Natural killer cell (primary cell): ENCODE data around the gene PHOX2B. TPM values are rescaled to one million over a fixed set of nuclear protein-coding genes. Genes with fewer than 3 reads are reported as not detected.

ENCODE experiments used
- ATAC-seq, 3 donors: fragments of 150-1000 bp in 2 of 3; fragments of 200-7000 bp in 1 of 3; cut with Tn5 transposase; 1 replicate in 1 of 3; 2 replicates in 2 of 3; pipeline ENCODE4 v1.10.0; 2021; ENCODE audit warnings: mild to moderate bottlenecking in 2 of 3, moderate library complexity in 2 of 3
- DNase-seq, 2 donors: peaks; one replicate each; pipeline versions ENCODE4 v3.0.0 to v3.0.0-alpha.2; 2013 to 2021; ENCODE audit warnings: mixed read lengths in 1 of 2
- H3K27ac ChIP-seq: one replicate; pipeline ENCODE4 v1.5.1; 2013; ENCODE audit warnings: mild to moderate bottlenecking, low read length
- H3K27me3 ChIP-seq: one replicate; pipeline ENCODE4 v1.6.1; 2013; ENCODE audit warnings: low read length; ENCODE audit not compliant: control insufficient read depth, insufficient read depth
- H3K36me3 ChIP-seq: one replicate; pipeline ENCODE4 v1.6.1; 2013; ENCODE audit warnings: low read length; ENCODE audit not compliant: control insufficient read depth, insufficient read depth
- H3K4me1 ChIP-seq: one replicate; pipeline ENCODE4 v1.6.1; 2013; ENCODE audit warnings: low read length; ENCODE audit not compliant: control insufficient read depth, insufficient read depth
- H3K4me3 ChIP-seq: one replicate; pipeline ENCODE4 v1.5.1; 2013; ENCODE audit warnings: low read length
- H3K9me3 ChIP-seq: one replicate; pipeline ENCODE4 v1.6.1; 2013; ENCODE audit warnings: low read length; ENCODE audit not compliant: control insufficient read depth, insufficient read depth
- H3K27ac Mint-ChIP-seq, 2 donors: one replicate each; pipeline ENCODE4 v1.8.0; 2022; ENCODE audit warnings: mild to moderate bottlenecking in 2 of 2, mixed read lengths in 2 of 2, moderate library complexity in 1 of 2
- H3K27me3 Mint-ChIP-seq, 2 donors: one replicate each; pipeline ENCODE4 v1.8.0; 2022; ENCODE audit warnings: low read depth in 2 of 2, mixed read lengths in 2 of 2
- H3K36me3 Mint-ChIP-seq: one replicate; pipeline ENCODE4 v1.8.0; 2022; ENCODE audit warnings: mixed read lengths
- H3K4me1 Mint-ChIP-seq, 2 donors: one replicate each; pipeline ENCODE4 v1.8.0; 2022; ENCODE audit warnings: mixed read lengths in 2 of 2
- H3K4me3 Mint-ChIP-seq: one replicate; pipeline ENCODE4 v1.8.0; 2022; ENCODE audit warnings: mild to moderate bottlenecking, moderate library complexity, mixed read lengths
- H3K9me3 Mint-ChIP-seq, 2 donors: one replicate each; pipeline ENCODE4 v1.8.0; 2022; ENCODE audit warnings: mixed read lengths in 2 of 2
- CTCF ChIP-seq: fragments of 200-600 bp; IDR thresholded peaks from one replicate; pipeline ENCODE4 v1.8.0; 2022; ENCODE audit warnings: antibody characterized with exemption
- WGBS: methylation state at CpG from one replicate; pipeline ENCODE4 v1.1.7; 2013; ENCODE audit warnings: missing lambda C conversion rate; ENCODE audit not compliant: insufficient coverage; 5-methylcytosine and 5-hydroxymethylcytosine counted together
- intact Hi-C: fragments of 100-400 bp; cut with micrococcal nuclease; formaldehyde crosslinking; loops from one replicate; pipeline ENCODE4 v1.14.2; 2022
- total RNA-seq, 4 donors: library from RNA; stranded (reverse); fragments of 120-200 nt in 1 of 4; gene quantifications; one replicate each; pipeline versions ENCODE4 v1.2.3 to v1.2.4, GENCODE V29; 2013 to 2022

The PHOX2B gene
- total RNA-seq, 3 donors from 2014 or later (not counting 1 experiment from before 2014, with no cell fraction given): not detected

GRCh38 chr4:41763729-41764128, 15.2 kb upstream of the PHOX2B start:
- Histone ChIP-seq H3K27ac (no peak overlapping the region), H3K4me3 (no peak overlapping the region), H3K27me3 (no peaks in the 10 kb centered on the region), H3K4me1 (no peaks in the 10 kb centered on the region), H3K9me3 (no peaks in the 10 kb centered on the region), H3K36me3 (no peaks in the 10 kb centered on the region)
- H3K27me3 Mint-ChIP-seq: peaks cover 5 to 17% of the 10 kb centered on the region in 2 donors
- H3K27ac Mint-ChIP-seq: no peak overlapping the region
- H3K4me1 Mint-ChIP-seq: no peaks in the 10 kb centered on the region
- TF ChIP-seq CTCF: no peak
- intact Hi-C loops: no loop called here
- 55% methylated on average over 2 of the region's 2 CpGs for WGBS
- ATAC-seq (no peak), DNase-seq (no peak)
- H3K9me3 Mint-ChIP-seq: peaks cover 0 to 10% of the 10 kb centered on the region in 2 donors
- no peaks in the 10 kb centered on the region for H3K36me3 Mint-ChIP-seq
- H3K4me3 Mint-ChIP-seq: no peak overlapping the region

GRCh38 chr4:41758884-41759283, 10.4 kb upstream of the PHOX2B start:
- no peak overlapping the region for H3K27ac Mint-ChIP-seq
- ATAC-seq (no peak), DNase-seq (no peak)
- no peak overlapping the region for H3K4me3 ChIP-seq
- no peaks in the 10 kb centered on the region for H3K4me1 Mint-ChIP-seq
- H3K9me3 ChIP-seq: no peaks in the 10 kb centered on the region
- H3K4me1 ChIP-seq: no peaks in the 10 kb centered on the region
- H3K36me3 ChIP-seq: no peaks in the 10 kb centered on the region
- H3K27me3 Mint-ChIP-seq: peaks cover 18 to 36% of the 10 kb centered on the region in 2 donors
- H3K27me3 ChIP-seq: no peaks in the 10 kb centered on the region
- no peak overlapping the region for H3K27ac ChIP-seq
- H3K4me3 Mint-ChIP-seq: no peak overlapping the region
- peaks cover 0 to 12% of the 10 kb centered on the region in 2 donors for H3K9me3 Mint-ChIP-seq
- no peak for TF ChIP-seq CTCF
- intact Hi-C loops: no loop called here
- no peaks in the 10 kb centered on the region for H3K36me3 Mint-ChIP-seq

- H3K4me1 ChIP-seq: no peaks in the 10 kb centered on the region
- Mint-ChIP-seq H3K27me3 (peaks cover 26 to 36% of the 10 kb centered on the region in 2 donors), H3K4me3 (no peak overlapping the region), H3K9me3 (peaks cover 0 to 7% of the 10 kb centered on the region in 2 donors), H3K4me1 (no peaks in the 10 kb centered on the region), H3K36me3 (no peaks in the 10 kb centered on the region), H3K27ac (no peak overlapping the region)
- no peaks in the 10 kb centered on the region for H3K36me3 ChIP-seq
- WGBS: 22% methylated on average over 2 of the region's 3 CpGs
- H3K27me3 ChIP-seq: no peaks in the 10 kb centered on the region
- no peak overlapping the region for H3K27ac ChIP-seq
- H3K4me3 ChIP-seq: no peak overlapping the region
- ATAC-seq (no peak), DNase-seq (no peak)
- intact Hi-C loops: no loop called here
- H3K9me3 ChIP-seq: no peaks in the 10 kb centered on the region
- TF ChIP-seq CTCF: no peak
These were observed 9.1 kb upstream of the PHOX2B start for GRCh38 chr4:41757521-41758156.

DNA sequence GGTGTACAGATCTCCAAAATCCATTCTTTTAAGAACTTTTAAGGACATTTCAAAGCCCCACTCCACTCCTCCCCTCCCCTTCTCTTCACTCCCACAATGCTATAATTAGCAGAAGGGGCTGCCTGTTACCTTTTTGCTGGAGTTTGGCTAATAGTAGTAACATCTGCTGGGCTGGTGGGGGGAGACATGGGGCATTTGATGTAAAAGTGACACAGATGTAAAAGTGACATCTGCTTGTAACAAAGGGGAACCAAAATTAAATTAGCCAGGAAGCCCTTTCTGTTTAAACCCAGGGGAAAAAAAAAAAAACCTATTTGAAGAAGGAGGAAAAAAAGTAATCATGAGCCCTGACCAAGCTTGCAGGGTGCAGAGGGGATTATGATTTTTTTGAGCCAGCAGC, 5.4 kb upstream of the PHOX2B start:
- Mint-ChIP-seq H3K4me3 (no peak overlapping the region), H3K27ac (no peak overlapping the region), H3K9me3 (peaks cover 0 to 2% of the 10 kb centered on the region in 2 donors), H3K27me3 (peaks cover 50 to 62% of the 10 kb centered on the region in 2 donors), H3K36me3 (peaks cover 3% of the 10 kb centered on the region), H3K4me1 (no peaks in the 10 kb centered on the region)
- H3K9me3 ChIP-seq: no peaks in the 10 kb centered on the region
- DNase-seq (no peak), ATAC-seq (no peak)
- no peak overlapping the region for H3K4me3 ChIP-seq
- TF ChIP-seq CTCF: no peak
- H3K27ac ChIP-seq: no peak overlapping the region
- peaks cover 21% of the 10 kb centered on the region for H3K27me3 ChIP-seq
- no peaks in the 10 kb centered on the region for H3K4me1 ChIP-seq
- H3K36me3 ChIP-seq: no peaks in the 10 kb centered on the region
- intact Hi-C loops: no loop called here
